ENCODE measurements around the gene MED16. TPM values are rescaled to one million over a fixed set of nuclear protein-coding genes. Genes with fewer than 3 reads are reported as not detected.

Gene MED16
- total and polyA plus RNA-seq, 12 donors, result 5.3 to 139 (median 62.6) TPM

Small RNA genes within 50 kb of the gene (small RNA-seq; reads per million reads assigned to genes)
- gene RNU6-9, result 0 reads per million in 2 donors

Other genes starting within 250 kb of the MED16 start
- gene RNF126, start 230.0 kb downstream of the MED16 start, total RNA-seq, result 10 to 100 TPM; 18.2 to 76.4 (median 35.8) TPM
- 10 to 100 TPM in 2 of 3 donors, 1 to 10 TPM in 1; 9.3 to 53.5 (median 51.6) TPM for gene RNF126, start 230.0 kb downstream of the MED16 start, polyA plus RNA-seq
- 100 to 1,000 TPM in 7 of 9 donors, 10 to 100 TPM in 2; 87.4 to 464 (median 163) TPM for gene FSTL3, start 216.8 kb downstream of the MED16 start, total RNA-seq
- 100 to 1,000 TPM; 119 to 405 (median 225) TPM for gene FSTL3, start 216.8 kb downstream of the MED16 start, polyA plus RNA-seq
- gene PRSS57, start 197.7 kb downstream of the MED16 start, total RNA-seq, result under 1 TPM in 2 of 9 donors, not detected in 7; 0.22 to 0.51 TPM
- gene PRSS57, start 197.7 kb downstream of the MED16 start, polyA plus RNA-seq, result under 1 TPM in 1 of 3 donors, not detected in 2; 0.13 TPM
- 10 to 100 TPM in 8 of 9 donors, 1 to 10 TPM in 1; 8.4 to 63.3 (median 50.6) TPM for gene PALM, start 184.3 kb downstream of the MED16 start, total RNA-seq
- gene PALM, start 184.3 kb downstream of the MED16 start, polyA plus RNA-seq, result 10 to 100 TPM in 2 of 3 donors, 1 to 10 TPM in 1; 3.9 to 72.2 (median 49.7) TPM
- gene MISP, start 142.1 kb downstream of the MED16 start, total RNA-seq, result under 1 TPM in 4 of 9 donors, not detected in 5; 0.06 to 0.43 (median 0.15) TPM
- under 1 TPM in 2 of 3 donors, not detected in 1; 0.08 to 0.10 TPM for gene MISP, start 142.1 kb downstream of the MED16 start, polyA plus RNA-seq
- gene PTBP1, start 95.7 kb downstream of the MED16 start, total RNA-seq, result 100 to 1,000 TPM in 8 of 9 donors, 10 to 100 TPM in 1; 64.6 to 236 (median 162) TPM
- gene PTBP1, start 95.7 kb downstream of the MED16 start, polyA plus RNA-seq, result 100 to 1,000 TPM; 108 to 146 (median 128) TPM
- gene PLPPR3, start 71.2 kb downstream of the MED16 start, total RNA-seq, result 1 to 10 TPM in 1 of 9 donors, under 1 TPM in 2, not detected in 6; 0.14 to 1.7 (median 0.32) TPM
- gene PLPPR3, start 71.2 kb downstream of the MED16 start, polyA plus RNA-seq, result under 1 TPM in 2 of 3 donors, not detected in 1; 0.08 to 0.10 TPM
- under 1 TPM in 5 of 9 donors, not detected in 4; 0.11 to 0.87 (median 0.28) TPM for gene AZU1, start 65.3 kb downstream of the MED16 start, total RNA-seq
- 1 to 10 TPM in 1 of 3 donors, under 1 TPM in 1, not detected in 1; 0.30 to 1.1 TPM for gene AZU1, start 65.3 kb downstream of the MED16 start, polyA plus RNA-seq
- under 1 TPM in 2 of 9 donors, not detected in 7; 0.32 to 0.33 TPM for gene PRTN3, start 52.2 kb downstream of the MED16 start, total RNA-seq
- under 1 TPM in 2 of 3 donors, not detected in 1; 0.20 to 0.40 TPM for gene PRTN3, start 52.2 kb downstream of the MED16 start, polyA plus RNA-seq
- 1 to 10 TPM in 2 of 9 donors, under 1 TPM in 2, not detected in 5; 0.48 to 2.2 (median 1.1) TPM for gene ELANE, start 40.9 kb downstream of the MED16 start, total RNA-seq
- 1 to 10 TPM in 2 of 3 donors, not detected in 1; 3.3 to 3.4 TPM for gene ELANE, start 40.9 kb downstream of the MED16 start, polyA plus RNA-seq
- gene CFD, start 33.5 kb downstream of the MED16 start, total RNA-seq, result 100 to 1,000 TPM in 3 of 9 donors, 10 to 100 TPM in 5, 1 to 10 TPM in 1; 1.2 to 176 (median 62.4) TPM
- gene CFD, start 33.5 kb downstream of the MED16 start, polyA plus RNA-seq, result 100 to 1,000 TPM in 1 of 3 donors, 10 to 100 TPM in 1, under 1 TPM in 1; 0.92 to 466 (median 47.8) TPM
- not detected for gene RNU6-9, start 297 bp upstream of the MED16 start, total RNA-seq
- not detected for gene RNU6-9, start 297 bp upstream of the MED16 start, polyA plus RNA-seq
- 10 to 100 TPM in 8 of 9 donors, 1 to 10 TPM in 1; 8.9 to 40.5 (median 29.0) TPM for gene R3HDM4, start 20.0 kb upstream of the MED16 start, total RNA-seq
- 10 to 100 TPM; 19.8 to 59.5 (median 57.7) TPM for gene R3HDM4, start 20.0 kb upstream of the MED16 start, polyA plus RNA-seq
- gene KISS1R, start 24.1 kb upstream of the MED16 start, total RNA-seq, result under 1 TPM in 2 of 9 donors, not detected in 7; 0.25 to 0.44 TPM
- not detected for gene KISS1R, start 24.1 kb upstream of the MED16 start, polyA plus RNA-seq
- 10 to 100 TPM in 1 of 9 donors, 1 to 10 TPM in 8; 4.2 to 10.2 (median 8.0) TPM for gene ARID3A, start 32.8 kb upstream of the MED16 start, total RNA-seq
- gene ARID3A, start 32.8 kb upstream of the MED16 start, polyA plus RNA-seq, result 1 to 10 TPM; 1.6 to 6.7 (median 2.1) TPM
- 10 to 100 TPM; 24.2 to 78.7 (median 52.1) TPM for gene WDR18, start 91.2 kb upstream of the MED16 start, total RNA-seq
- 100 to 1,000 TPM in 1 of 3 donors, 10 to 100 TPM in 1, 1 to 10 TPM in 1; 5.4 to 140 (median 98.6) TPM for gene WDR18, start 91.2 kb upstream of the MED16 start, polyA plus RNA-seq
- under 1 TPM in 3 of 9 donors, not detected in 6; 0.08 to 0.18 (median 0.14) TPM for gene GRIN3B, start 107.2 kb upstream of the MED16 start, total RNA-seq
- under 1 TPM in 1 of 3 donors, not detected in 2; 0.24 TPM for gene GRIN3B, start 107.2 kb upstream of the MED16 start, polyA plus RNA-seq
- gene TMEM259, start 127.9 kb upstream of the MED16 start, total RNA-seq, result 100 to 1,000 TPM in 8 of 9 donors, 10 to 100 TPM in 1; 94.1 to 308 (median 182) TPM
- gene TMEM259, start 127.9 kb upstream of the MED16 start, polyA plus RNA-seq, result 100 to 1,000 TPM in 2 of 3 donors, 10 to 100 TPM in 1; 79.4 to 743 (median 370) TPM
- not detected for gene RNU6-2, start 128.3 kb upstream of the MED16 start, total RNA-seq
- not detected for gene RNU6-2, start 128.3 kb upstream of the MED16 start, polyA plus RNA-seq
- 10 to 100 TPM in 8 of 9 donors, 1 to 10 TPM in 1; 6.9 to 64.9 (median 42.3) TPM for gene CNN2, start 133.4 kb upstream of the MED16 start, total RNA-seq
- gene CNN2, start 133.4 kb upstream of the MED16 start, polyA plus RNA-seq, result 10 to 100 TPM; 11.2 to 60.8 (median 52.5) TPM
- gene ABCA7, start 146.9 kb upstream of the MED16 start, total RNA-seq, result 10 to 100 TPM in 7 of 9 donors, 1 to 10 TPM in 2; 4.0 to 23.2 (median 17.5) TPM
- gene ABCA7, start 146.9 kb upstream of the MED16 start, polyA plus RNA-seq, result 100 to 1,000 TPM in 1 of 3 donors, 10 to 100 TPM in 1, 1 to 10 TPM in 1; 2.1 to 109 (median 28.7) TPM
- 10 to 100 TPM in 8 of 9 donors, 1 to 10 TPM in 1; 4.9 to 74.3 (median 31.5) TPM for gene ARHGAP45, start 174.0 kb upstream of the MED16 start, total RNA-seq
- 10 to 100 TPM in 2 of 3 donors, 1 to 10 TPM in 1; 1.6 to 75.4 (median 30.2) TPM for gene ARHGAP45, start 174.0 kb upstream of the MED16 start, polyA plus RNA-seq
- 100 to 1,000 TPM in 7 of 9 donors, 10 to 100 TPM in 2; 84.1 to 231 (median 164) TPM for gene POLR2E, start 202.2 kb upstream of the MED16 start, total RNA-seq
- gene POLR2E, start 202.2 kb upstream of the MED16 start, polyA plus RNA-seq, result 100 to 1,000 TPM in 2 of 3 donors, 10 to 100 TPM in 1; 74.7 to 132 (median 109) TPM
- 1,000 to 10,000 TPM in 1 of 9 donors, 100 to 1,000 TPM in 8; 332 to 1,424 (median 653) TPM for gene GPX4, start 210.8 kb upstream of the MED16 start, total RNA-seq
- 1,000 to 10,000 TPM in 2 of 3 donors, 100 to 1,000 TPM in 1; 420 to 1,267 (median 1,035) TPM for gene GPX4, start 210.8 kb upstream of the MED16 start, polyA plus RNA-seq

Data from adrenal gland (tissue), 12 donors.